Adrenal gland (tissue), 12 donors: Measurements from ENCODE around the gene ACAN. TPM values are rescaled to one million over a fixed set of nuclear protein-coding genes. Genes with fewer than 3 reads are reported as not detected.

Experiments
- DNase-seq, 7 donors: peaks; one replicate each; pipeline ENCODE4 v3.0.0-alpha.2; 2019 to 2020
- H3K27ac ChIP-seq, 5 donors: fragments of 200-600 bp; sonication (generic) in 4 of 5; 1 replicate in 3 of 5; 2 replicates in 2 of 5; pipeline versions ENCODE4 v1.5.1 to v1.8.0; 2016 to 2020; ENCODE audit warnings: mild to moderate bottlenecking in 1 of 5
- H3K27me3 ChIP-seq: fragments of 200-600 bp; 2 replicates; pipeline ENCODE4 v1.8.0; 2021
- H3K36me3 ChIP-seq, 2 donors: fragments of 200-600 bp; replicated peaks in 1 of 2; 1 replicate in 1 of 2; 2 replicates in 1 of 2; pipeline versions ENCODE4 v1.5.1 to v1.8.0; 2018 to 2022
- H3K4me1 ChIP-seq, 2 donors: fragments of 200-600 bp; replicated peaks in 1 of 2; 1 replicate in 1 of 2; 2 replicates in 1 of 2; pipeline versions ENCODE4 v1.5.1 to v1.8.0; 2018 to 2021
- H3K4me3 ChIP-seq, 4 donors: fragments of 200-600 bp; sonication (generic) in 3 of 4; one replicate each; pipeline ENCODE4 v1.5.1; 2016 to 2018
- H3K9me3 ChIP-seq, 3 donors: fragments of 200-600 bp; sonication (generic) in 1 of 3; replicated peaks in 1 of 3; 1 replicate in 2 of 3; 2 replicates in 1 of 3; pipeline versions ENCODE4 v1.5.1 to v1.8.0; 2016 to 2021
- POLR2A ChIP-seq, 2 donors: fragments of 450-650 bp; IDR thresholded peaks; one replicate each; pipeline ENCODE4 v1.6.1; 2017; ENCODE audit warnings: antibody characterized with exemption in 2 of 2, mild to moderate bottlenecking in 2 of 2, moderate library complexity in 1 of 2
- WGBS, 4 donors: extraction: QIAGEN DNeasy Blood & Tissue Kit in 2 of 4; methylation state at CpG; one replicate each; pipeline versions ENCODE4 v1.1.5 to v1.1.7; 2013 to 2017; 5-methylcytosine and 5-hydroxymethylcytosine counted together
- intact Hi-C, 2 donors: fragments of 100-400 bp; cut with DNase I; formaldehyde crosslinking; loops; one replicate each; pipeline versions ENCODE4 v1.14.1 to v1.15.0; 2022 to 2023
- polyA plus RNA-seq, 3 donors: library from polyadenylated mRNA; stranded (reverse); fragments of 200-250 nt in 2 of 3; fragments of 350-450 nt in 1 of 3; fragmentation: Illumina TruSeq in 1 of 3; extraction: RNeasy Lipid Tissue Mini Kit (QIAGEN cat#74804) in 1 of 3; gene quantifications; one replicate each; pipeline ENCODE4 v1.2.3, GENCODE V29; 2013 to 2014
- total RNA-seq, 9 donors: library from RNA; depleted of rRNA in 4 of 9; stranded (reverse); fragments of >200 nt in 4 of 9; fragments of 120-200 nt in 1 of 9; fragmentation: NEBNext Ultra II Directional in 1 of 9; extraction: Animal tissue kit (Norgen Biotek cat#: 25700) in 1 of 9; gene quantifications; one replicate each; pipeline versions ENCODE4 v1.1.0 to v1.2.4, GENCODE V29; 2013 to 2023
- TF ChIP-seq, protein P1 (sequence below), 6 experiments: fragments of 450-650 bp in 4 of 6; fragments of 200-600 bp in 2 of 6; sonication (generic) in 1 of 6; IDR thresholded peaks; 1 replicate in 5 of 6; 2 replicates in 1 of 6; pipeline versions ENCODE4 v1.5.1 to v1.8.0; 2016 to 2021; ENCODE audit warnings: antibody characterized with exemption in 6 of 6, mild to moderate bottlenecking in 2 of 6, moderate library complexity in 1 of 6
- donor health status: healthy with polysubstance abuse.
- donor health status: Bipolar disorder and iron deficiency.
- donor health status: DM: yes; HTN: yes; CAD: no.
- donor health status: DM: no; HTN: no; CAD: no.
- donor health status: DM: no; HTN: no; CAD: no.
- donor health status: DM: yes; HTN: yes; CAD: no.

The ACAN gene
- total and polyA plus RNA-seq, 12 donors, result 0.04 to 2.4 (median 0.42) TPM

DNA sequence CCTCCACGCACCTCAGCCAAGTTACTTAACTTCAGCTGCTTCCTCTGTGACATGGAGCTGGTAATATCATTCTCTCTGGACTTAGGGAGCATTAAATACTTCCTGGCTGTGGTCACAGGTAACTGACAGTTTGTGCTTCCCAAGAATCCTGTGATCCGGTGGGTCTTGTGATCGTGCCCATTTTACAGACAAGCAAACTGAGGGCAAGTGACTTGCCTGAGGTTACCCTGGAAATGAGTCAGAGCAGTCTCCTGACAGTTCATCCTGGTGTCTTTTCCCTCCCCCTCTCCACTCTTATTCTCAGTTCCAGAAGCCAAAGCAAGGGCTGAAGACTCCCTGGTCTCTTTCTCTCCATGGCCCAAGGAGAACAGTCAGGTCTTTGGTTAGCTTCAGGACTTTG lies 35.9 kb downstream of the ACAN start:
- Histone ChIP-seq H3K9me3 (no peaks in the 10 kb centered on the region), H3K36me3 (no peaks in the 10 kb centered on the region), H3K4me1 (no peaks in the 10 kb centered on the region), H3K4me3 (no peak overlapping the region), H3K27ac (no peak overlapping the region), H3K27me3 (no peaks in the 10 kb centered on the region)
- WGBS, 4 donors, result 79 to 83% (median 82%) methylated on average over 3 of the region's 3 CpGs
- no peak for TF ChIP-seq POLR2A (IDR thresholded peaks at IDR 0.05)
- TF ChIP-seq, protein P1, sequence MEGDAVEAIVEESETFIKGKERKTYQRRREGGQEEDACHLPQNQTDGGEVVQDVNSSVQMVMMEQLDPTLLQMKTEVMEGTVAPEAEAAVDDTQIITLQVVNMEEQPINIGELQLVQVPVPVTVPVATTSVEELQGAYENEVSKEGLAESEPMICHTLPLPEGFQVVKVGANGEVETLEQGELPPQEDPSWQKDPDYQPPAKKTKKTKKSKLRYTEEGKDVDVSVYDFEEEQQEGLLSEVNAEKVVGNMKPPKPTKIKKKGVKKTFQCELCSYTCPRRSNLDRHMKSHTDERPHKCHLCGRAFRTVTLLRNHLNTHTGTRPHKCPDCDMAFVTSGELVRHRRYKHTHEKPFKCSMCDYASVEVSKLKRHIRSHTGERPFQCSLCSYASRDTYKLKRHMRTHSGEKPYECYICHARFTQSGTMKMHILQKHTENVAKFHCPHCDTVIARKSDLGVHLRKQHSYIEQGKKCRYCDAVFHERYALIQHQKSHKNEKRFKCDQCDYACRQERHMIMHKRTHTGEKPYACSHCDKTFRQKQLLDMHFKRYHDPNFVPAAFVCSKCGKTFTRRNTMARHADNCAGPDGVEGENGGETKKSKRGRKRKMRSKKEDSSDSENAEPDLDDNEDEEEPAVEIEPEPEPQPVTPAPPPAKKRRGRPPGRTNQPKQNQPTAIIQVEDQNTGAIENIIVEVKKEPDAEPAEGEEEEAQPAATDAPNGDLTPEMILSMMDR (IDR thresholded peaks at IDR 0.05), result no peak
- DNase-seq, result no peak
- intact Hi-C loops, result loop anchor here in 1 of 2 donors (5.0 kb wide), 1 partner anchor 182 kb away; no protein-coding TSS in a partner anchor

DNA sequence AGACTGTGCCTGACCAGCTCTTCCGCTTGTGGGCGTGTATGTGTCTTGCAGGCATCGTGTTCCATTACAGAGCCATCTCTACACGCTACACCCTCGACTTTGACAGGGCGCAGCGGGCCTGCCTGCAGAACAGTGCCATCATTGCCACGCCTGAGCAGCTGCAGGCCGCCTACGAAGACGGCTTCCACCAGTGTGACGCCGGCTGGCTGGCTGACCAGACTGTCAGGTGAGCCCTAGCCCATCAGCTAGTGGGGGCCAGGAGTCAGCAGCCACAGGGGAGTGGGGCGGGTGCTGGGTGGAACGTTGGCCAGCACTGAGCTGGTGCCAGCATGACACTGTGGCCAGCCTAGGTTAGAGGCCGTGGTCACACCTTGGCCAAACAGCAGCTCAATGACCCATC lies 36.7 kb downstream of the ACAN start:
- TF ChIP-seq POLR2A (IDR thresholded peaks at IDR 0.05), result no peak
- TF ChIP-seq, protein P1 (IDR thresholded peaks at IDR 0.05), result no peak
- Histone ChIP-seq H3K9me3 (no peaks in the 10 kb centered on the region), H3K27ac (no peak overlapping the region), H3K4me3 (no peak overlapping the region), H3K36me3 (no peaks in the 10 kb centered on the region), H3K4me1 (no peaks in the 10 kb centered on the region), H3K27me3 (no peaks in the 10 kb centered on the region)
- intact Hi-C loops, result loop anchor here in 1 of 2 donors (5.0 kb wide), 1 partner anchor 183 kb away; no protein-coding TSS in a partner anchor
- WGBS, 4 donors, result 87 to 95% (median 90%) methylated on average over 14 to 16 of the region's 16 CpGs
- DNase-seq, result no peak

DNA sequence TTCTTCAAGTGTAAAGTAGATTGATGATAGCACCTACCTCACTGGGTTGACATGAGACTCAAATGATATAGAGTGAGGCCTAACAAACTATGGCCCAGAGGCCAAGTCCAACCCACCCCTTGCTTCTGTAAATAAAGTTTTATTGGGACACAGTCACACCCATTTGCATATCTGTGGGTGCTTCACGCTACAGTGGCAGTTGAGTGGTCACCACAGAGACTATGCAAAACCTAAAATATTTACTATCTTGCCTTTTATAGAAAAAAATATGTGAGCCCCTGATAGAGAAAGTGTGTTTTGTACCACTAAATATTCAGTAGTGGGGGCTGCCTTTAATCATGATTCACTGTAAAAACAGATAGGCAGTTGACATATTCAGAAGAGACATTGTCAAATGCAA lies 38.0 kb downstream of the ACAN start:
- DNase-seq, result no peak
- H3K27ac ChIP-seq, result no peak overlapping the region
- H3K4me1 ChIP-seq, result no peaks in the 10 kb centered on the region
- intact Hi-C loops, result no loop called here
- TF ChIP-seq, protein P1 (IDR thresholded peaks at IDR 0.05), result no peak
- TF ChIP-seq POLR2A (IDR thresholded peaks at IDR 0.05), result no peak
- no peaks in the 10 kb centered on the region for H3K9me3 ChIP-seq
- H3K36me3 ChIP-seq, result no peaks in the 10 kb centered on the region
- H3K27me3 ChIP-seq, result no peaks in the 10 kb centered on the region
- H3K4me3 ChIP-seq, result no peak overlapping the region
- WGBS, 4 donors, result 87 to 98% (median 95%) methylated on average over 1 of the region's 1 CpG

DNA sequence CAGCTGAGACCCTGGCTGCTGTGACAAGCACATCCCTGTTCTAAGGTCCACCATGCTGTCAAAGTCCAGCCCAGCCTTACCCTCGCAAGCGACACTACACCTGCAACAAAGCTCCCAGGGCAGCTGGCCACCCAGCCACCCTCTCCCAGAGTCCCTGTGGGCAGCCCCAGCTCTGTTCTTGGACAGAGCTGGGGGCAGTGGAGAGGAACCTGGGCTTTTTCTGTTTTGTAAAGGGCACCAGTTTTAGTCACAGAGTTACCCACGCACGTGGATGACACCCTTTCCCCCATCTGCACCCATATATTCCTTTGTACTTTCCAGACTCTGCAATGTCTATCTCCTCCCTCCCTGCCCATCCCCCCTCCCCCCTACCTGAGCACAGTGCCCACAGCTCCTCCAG lies 38.9 kb downstream of the ACAN start:
- no peaks in the 10 kb centered on the region for H3K9me3 ChIP-seq
- intact Hi-C loops, result no loop called here
- DNase-seq, result no peak
- no peaks in the 10 kb centered on the region for H3K36me3 ChIP-seq
- TF ChIP-seq, protein P1 (IDR thresholded peaks at IDR 0.05), result no peak
- no peak for TF ChIP-seq POLR2A (IDR thresholded peaks at IDR 0.05)
- H3K4me1 ChIP-seq, result no peaks in the 10 kb centered on the region
- H3K27me3 ChIP-seq, result no peaks in the 10 kb centered on the region
- 82 to 92% (median 87%) methylated on average over 4 of the region's 4 CpGs for WGBS, 4 donors
- no peak overlapping the region for H3K4me3 ChIP-seq
- H3K27ac ChIP-seq, result no peak overlapping the region
